Measurements from ENCODE around the gene AHSG.

DNA sequence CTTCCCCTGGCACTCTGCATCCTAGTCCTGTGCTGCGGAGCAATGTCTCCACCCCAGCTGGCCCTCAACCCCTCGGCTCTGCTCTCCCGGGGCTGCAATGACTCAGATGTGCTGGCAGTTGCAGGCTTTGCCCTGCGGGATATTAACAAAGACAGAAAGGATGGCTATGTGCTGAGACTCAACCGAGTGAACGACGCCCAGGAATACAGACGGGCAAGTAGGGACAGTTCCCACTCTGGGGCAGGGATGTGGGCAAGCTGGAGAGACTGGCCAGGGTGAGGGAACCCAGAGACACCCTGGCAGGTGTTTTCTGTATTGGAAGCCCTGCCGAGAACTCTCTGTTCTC, 27.6 kb downstream of the AHSG start:
- TF ChIP-seq, protein P1, sequence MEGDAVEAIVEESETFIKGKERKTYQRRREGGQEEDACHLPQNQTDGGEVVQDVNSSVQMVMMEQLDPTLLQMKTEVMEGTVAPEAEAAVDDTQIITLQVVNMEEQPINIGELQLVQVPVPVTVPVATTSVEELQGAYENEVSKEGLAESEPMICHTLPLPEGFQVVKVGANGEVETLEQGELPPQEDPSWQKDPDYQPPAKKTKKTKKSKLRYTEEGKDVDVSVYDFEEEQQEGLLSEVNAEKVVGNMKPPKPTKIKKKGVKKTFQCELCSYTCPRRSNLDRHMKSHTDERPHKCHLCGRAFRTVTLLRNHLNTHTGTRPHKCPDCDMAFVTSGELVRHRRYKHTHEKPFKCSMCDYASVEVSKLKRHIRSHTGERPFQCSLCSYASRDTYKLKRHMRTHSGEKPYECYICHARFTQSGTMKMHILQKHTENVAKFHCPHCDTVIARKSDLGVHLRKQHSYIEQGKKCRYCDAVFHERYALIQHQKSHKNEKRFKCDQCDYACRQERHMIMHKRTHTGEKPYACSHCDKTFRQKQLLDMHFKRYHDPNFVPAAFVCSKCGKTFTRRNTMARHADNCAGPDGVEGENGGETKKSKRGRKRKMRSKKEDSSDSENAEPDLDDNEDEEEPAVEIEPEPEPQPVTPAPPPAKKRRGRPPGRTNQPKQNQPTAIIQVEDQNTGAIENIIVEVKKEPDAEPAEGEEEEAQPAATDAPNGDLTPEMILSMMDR (IDR thresholded peaks at IDR 0.05), result no peak
- no peak for TF ChIP-seq ZFX (IDR thresholded peaks at IDR 0.05; ENCODE audit: borderline replicate concordance)

Measured in 22Rv1 (cell line).